ENCODE results near the gene BRS3.

DNA sequence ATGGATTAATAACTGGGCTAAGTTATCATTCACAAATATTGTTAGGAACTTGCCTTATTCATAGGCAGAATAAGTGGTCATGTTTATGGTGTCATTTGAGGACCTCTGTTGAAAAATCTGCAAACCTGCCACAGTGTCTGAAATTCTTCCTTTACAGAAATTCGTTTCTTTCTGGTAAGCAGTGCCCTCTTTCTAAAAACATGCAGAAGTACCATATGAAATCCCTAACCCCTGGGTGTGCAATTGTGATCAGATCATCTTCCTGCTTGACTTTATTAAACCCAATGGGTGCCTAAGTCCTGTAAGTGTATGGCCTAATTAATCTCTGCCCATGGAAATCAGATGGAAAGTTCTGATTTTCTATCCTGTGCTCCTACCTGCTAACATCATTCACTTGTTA lies 5.3 kb downstream of the BRS3 start:
- TF ChIP-seq, protein P1, sequence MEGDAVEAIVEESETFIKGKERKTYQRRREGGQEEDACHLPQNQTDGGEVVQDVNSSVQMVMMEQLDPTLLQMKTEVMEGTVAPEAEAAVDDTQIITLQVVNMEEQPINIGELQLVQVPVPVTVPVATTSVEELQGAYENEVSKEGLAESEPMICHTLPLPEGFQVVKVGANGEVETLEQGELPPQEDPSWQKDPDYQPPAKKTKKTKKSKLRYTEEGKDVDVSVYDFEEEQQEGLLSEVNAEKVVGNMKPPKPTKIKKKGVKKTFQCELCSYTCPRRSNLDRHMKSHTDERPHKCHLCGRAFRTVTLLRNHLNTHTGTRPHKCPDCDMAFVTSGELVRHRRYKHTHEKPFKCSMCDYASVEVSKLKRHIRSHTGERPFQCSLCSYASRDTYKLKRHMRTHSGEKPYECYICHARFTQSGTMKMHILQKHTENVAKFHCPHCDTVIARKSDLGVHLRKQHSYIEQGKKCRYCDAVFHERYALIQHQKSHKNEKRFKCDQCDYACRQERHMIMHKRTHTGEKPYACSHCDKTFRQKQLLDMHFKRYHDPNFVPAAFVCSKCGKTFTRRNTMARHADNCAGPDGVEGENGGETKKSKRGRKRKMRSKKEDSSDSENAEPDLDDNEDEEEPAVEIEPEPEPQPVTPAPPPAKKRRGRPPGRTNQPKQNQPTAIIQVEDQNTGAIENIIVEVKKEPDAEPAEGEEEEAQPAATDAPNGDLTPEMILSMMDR (IDR thresholded peaks at IDR 0.05), result no peak
- TF ChIP-seq POLR2AphosphoS5 (IDR thresholded peaks at IDR 0.05), result no peak

Data from stomach (tissue), 4 donors.